Large intestine (tissue), 3 donors: Measurements from ENCODE around the gene ADARB2. TPM values are rescaled to one million over a fixed set of nuclear protein-coding genes. Genes with fewer than 3 reads are reported as not detected.
"Not testable (repeated sequence)": the region's sequence is repeated elsewhere in the genome, so short reads cannot be mapped to it uniquely, and the experiment has no call there.

ENCODE experiments used
- DNase-seq, 2 donors: peaks; one replicate each; pipeline versions ENCODE4 v3.0.0 to v3.0.0-alpha.2; 2013
- H3K27ac ChIP-seq: one replicate; pipeline ENCODE4 v1.5.1; 2013; ENCODE audit warnings: low read length
- H3K27me3 ChIP-seq: 2 replicates; pipeline ENCODE4 v1.6.1; 2013; ENCODE audit warnings: low read length; ENCODE audit not compliant: control insufficient read depth, insufficient read depth
- H3K36me3 ChIP-seq: 2 replicates; pipeline ENCODE4 v1.6.1; 2013; ENCODE audit warnings: low read length; ENCODE audit not compliant: control insufficient read depth, insufficient read depth
- H3K4me1 ChIP-seq: one replicate; pipeline ENCODE4 v1.6.1; 2013; ENCODE audit warnings: low read length; ENCODE audit not compliant: control insufficient read depth, insufficient read depth
- H3K4me3 ChIP-seq: one replicate; pipeline ENCODE4 v1.5.1; 2013; ENCODE audit warnings: low read length
- H3K9me3 ChIP-seq: one replicate; pipeline ENCODE4 v1.6.1; 2013; ENCODE audit warnings: mild to moderate bottlenecking, low read depth, low read length, moderate library complexity; ENCODE audit not compliant: control insufficient read depth
- WGBS: methylation state at CpG from one replicate; pipeline ENCODE4 v1.1.5; 2013; ENCODE audit warnings: low lambda C conversion rate; ENCODE audit not compliant: insufficient coverage; 5-methylcytosine and 5-hydroxymethylcytosine counted together
- polyA plus RNA-seq: library from polyadenylated mRNA; unstranded; fragments of 120-200 nt; gene quantifications from one replicate; pipeline ENCODE4 v1.2.1, GENCODE V29; 2013

Gene ADARB2
- polyA plus RNA-seq, 1 donor: 0.52 TPM

- no peaks in the 10 kb centered on the region for H3K36me3 ChIP-seq
- peaks cover 3% of the 10 kb centered on the region for H3K9me3 ChIP-seq
- WGBS: no CpG with 5 or more reads among the region's 9 CpGs
- H3K4me1 ChIP-seq: no peaks in the 10 kb centered on the region
- no peaks in the 10 kb centered on the region for H3K27me3 ChIP-seq
- DNase-seq: no peak
- no peak overlapping the region for H3K4me3 ChIP-seq
- no peak overlapping the region for H3K27ac ChIP-seq
Measured at GRCh38 chr10:1232164-1232911, 505.0 kb downstream of the ADARB2 start.

GRCh38 chr10:1230592-1231275 lies 506.6 kb downstream of the ADARB2 start:
- WGBS: no CpG with 5 or more reads among the region's 9 CpGs
- Histone ChIP-seq H3K4me1 (no peaks in the 10 kb centered on the region), H3K36me3 (no peaks in the 10 kb centered on the region), H3K4me3 (no peak overlapping the region), H3K9me3 (peaks cover 3% of the 10 kb centered on the region), H3K27me3 (no peaks in the 10 kb centered on the region), H3K27ac (no peak overlapping the region)
- DNase-seq: no peak

- no peak for DNase-seq
- WGBS: no CpG with 5 or more reads among the region's 8 CpGs
- H3K36me3 ChIP-seq: no peaks in the 10 kb centered on the region
- no peaks in the 10 kb centered on the region for H3K27me3 ChIP-seq
- peaks cover 3% of the 10 kb centered on the region for H3K9me3 ChIP-seq
- no peak overlapping the region for H3K27ac ChIP-seq
- no peak overlapping the region for H3K4me3 ChIP-seq
- H3K4me1 ChIP-seq: no peaks in the 10 kb centered on the region
Measured at GRCh38 chr10:1230138-1230537, 507.2 kb downstream of the ADARB2 start.

GRCh38 chr10:1229574-1229973 lies 507.8 kb downstream of the ADARB2 start:
- H3K27ac ChIP-seq: no peak overlapping the region
- no peaks in the 10 kb centered on the region for H3K27me3 ChIP-seq
- H3K9me3 ChIP-seq: peaks cover 3% of the 10 kb centered on the region
- WGBS: no CpG with 5 or more reads among the region's 10 CpGs
- H3K36me3 ChIP-seq: no peaks in the 10 kb centered on the region
- H3K4me3 ChIP-seq: no peak overlapping the region
- no peaks in the 10 kb centered on the region for H3K4me1 ChIP-seq
- no peak for DNase-seq

GRCh38 chr10:1229116-1229515 lies 508.2 kb downstream of the ADARB2 start:
- no peak for DNase-seq
- peaks cover 3% of the 10 kb centered on the region for H3K9me3 ChIP-seq
- H3K27me3 ChIP-seq: no peaks in the 10 kb centered on the region
- H3K4me1 ChIP-seq: no peaks in the 10 kb centered on the region
- no peaks in the 10 kb centered on the region for H3K36me3 ChIP-seq
- no peak overlapping the region for H3K27ac ChIP-seq
- H3K4me3 ChIP-seq: no peak overlapping the region
- no CpG with 5 or more reads among the region's 3 CpGs for WGBS

GRCh38 chr10:1228467-1228975 lies 508.8 kb downstream of the ADARB2 start:
- H3K27me3 ChIP-seq: no peaks in the 10 kb centered on the region
- no CpG with 5 or more reads among the region's 14 CpGs for WGBS
- DNase-seq: no peak
- no peaks in the 10 kb centered on the region for H3K4me1 ChIP-seq
- H3K4me3 ChIP-seq: no peak overlapping the region
- no peaks in the 10 kb centered on the region for H3K36me3 ChIP-seq
- no peak overlapping the region for H3K27ac ChIP-seq
- H3K9me3 ChIP-seq: peaks cover 3% of the 10 kb centered on the region

- Histone ChIP-seq H3K27ac (no peak overlapping the region), H3K27me3 (no peaks in the 10 kb centered on the region), H3K36me3 (no peaks in the 10 kb centered on the region), H3K4me3 (no peak overlapping the region), H3K4me1 (no peaks in the 10 kb centered on the region), H3K9me3 (peaks cover 3% of the 10 kb centered on the region)
- WGBS: 60% methylated on average over 1 of the region's 9 CpGs
- DNase-seq: no peak
Measured at GRCh38 chr10:1227510-1228402, 509.6 kb downstream of the ADARB2 start.

- no CpG with 5 or more reads among the region's 8 CpGs for WGBS
- DNase-seq, H3K4me3 ChIP-seq, H3K4me1 ChIP-seq, H3K27ac ChIP-seq, H3K27me3 ChIP-seq, H3K36me3 ChIP-seq, H3K9me3 ChIP-seq: not testable (repeated sequence)
Measured at GRCh38 chr10:1226907-1227306, 510.4 kb downstream of the ADARB2 start.

GRCh38 chr10:1219874-1220273 lies 517.5 kb downstream of the ADARB2 start:
- not testable (repeated sequence) for H3K4me3 ChIP-seq, H3K27me3 ChIP-seq, DNase-seq, H3K9me3 ChIP-seq, H3K4me1 ChIP-seq, H3K36me3 ChIP-seq, H3K27ac ChIP-seq
- WGBS: 0% methylated on average over 1 of the region's 1 CpG

GRCh38 chr10:1217661-1218060 lies 519.7 kb downstream of the ADARB2 start:
- Histone ChIP-seq H3K27ac (no peak overlapping the region), H3K27me3 (no peaks in the 10 kb centered on the region)
- 100% methylated on average over 1 of the region's 9 CpGs for WGBS

More at GRCh38 chr10:1217661-1218060, 519.7 kb downstream of the ADARB2 start:
- H3K36me3 ChIP-seq: no peaks in the 10 kb centered on the region
- no peak overlapping the region for H3K4me3 ChIP-seq
- DNase-seq: no peak
- no peaks in the 10 kb centered on the region for H3K4me1 ChIP-seq
- H3K9me3 ChIP-seq: peaks cover 9% of the 10 kb centered on the region
